H1 (cell line): ENCODE data around the gene CGN. TPM values are rescaled to one million over a fixed set of nuclear protein-coding genes. Genes with fewer than 3 reads are reported as not detected.
A peak's percentile ranks its signal among the peaks of the same experiment; 100 is the strongest.

ENCODE experiments used
- ATF2 ChIP-seq: IDR thresholded peaks from 2 replicates; pipeline ENCODE4 v1.6.1; 2012; ENCODE audit warnings: low read length, inconsistent platforms
- ATF3 ChIP-seq: IDR thresholded peaks from 2 replicates; pipeline ENCODE4 v1.6.1; 2011; ENCODE audit warnings: low read depth, mild to moderate bottlenecking, low read length; ENCODE audit not compliant: insufficient read depth
- E2F6 ChIP-seq: IDR thresholded peaks from 2 replicates; pipeline ENCODE4 v1.6.1; 2012; ENCODE audit warnings: inconsistent platforms
- MAX ChIP-seq: IDR thresholded peaks from 2 replicates; pipeline ENCODE4 v1.6.1; 2012; ENCODE audit warnings: inconsistent platforms
- PHF8 ChIP-seq: fragments of 200-600 bp; sonication (generic); conservative IDR thresholded peaks from 2 replicates; pipeline ENCODE4 v1.7.1; 2012; ENCODE audit warnings: low read depth, mild to moderate bottlenecking, inconsistent platforms, low read length, moderate library complexity
- POLR2AphosphoS5 ChIP-seq: IDR thresholded peaks from 2 replicates; pipeline ENCODE4 v1.6.1; 2011; ENCODE audit warnings: low read depth, low read length
- RAD21 ChIP-seq, 2 experiments: IDR thresholded peaks in 1 of 2; conservative IDR thresholded peaks in 1 of 2; 2 replicates each; pipeline ENCODE4 v1.6.1; 2011; ENCODE audit warnings: low read depth in 2 of 2, low read length in 2 of 2, improper control_type of control experiment in 1 of 2, inconsistent platforms in 1 of 2, mild to moderate bottlenecking in 1 of 2, moderate library complexity in 1 of 2
- SIX5 ChIP-seq: IDR thresholded peaks from 2 replicates; pipeline ENCODE4 v1.6.1; 2011; ENCODE audit warnings: mild to moderate bottlenecking, low read depth, low read length
- TAF7 ChIP-seq: optimal IDR thresholded peaks from 2 replicates; pipeline ENCODE3; 2011; ENCODE audit warnings: low read depth, mild to moderate bottlenecking, inconsistent platforms, low read length, moderate library complexity, borderline replicate concordance
- TBP ChIP-seq: IDR thresholded peaks from 2 replicates; pipeline ENCODE4 v1.6.1; 2011; ENCODE audit warnings: low read depth, low read length, improper control_type of control experiment
- USF2 ChIP-seq: IDR thresholded peaks from 2 replicates; pipeline ENCODE4 v1.6.1; 2011; ENCODE audit warnings: low read length, improper control_type of control experiment
- ZNF274 ChIP-seq: IDR thresholded peaks from 2 replicates; pipeline ENCODE4 v1.7.0; 2012; ENCODE audit warnings: low read length, borderline replicate concordance; ENCODE audit errors: extremely low read depth
- polyA plus RNA-seq, 7 experiments: library from polyadenylated mRNA; depleted of rRNA in 3 of 7; stranded (reverse) in 5 of 7; unstranded in 2 of 7; fragments of >200 nt in 5 of 7; fragments of 200-250 nt in 2 of 7; gene quantifications; 1 replicate in 5 of 7; 2 replicates in 1 of 7; 4 replicates in 1 of 7; pipeline versions ENCODE4 v1.2.1 to v1.2.3, GENCODE V29; 2011 to 2013; ENCODE audit warnings: missing spikeins in 2 of 7, mixed read lengths in 2 of 7
- total RNA-seq: library from RNA; stranded (reverse); fragmentation: NEBNext Ultra II Directional; extraction: Animal tissue kit (Norgen Biotek cat#: 25700); gene quantifications from 2 replicates; pipeline ENCODE4 v1.2.1, GENCODE V29; 2021

Gene CGN
- total and polyA plus RNA-seq, 2 of the 8 experiments (the other 6 are each of a cell fraction or from before 2014, with no cell fraction given), result 15.9 to 52.7 TPM

GRCh38 chr1:151510957-151511635 lies at the start of gene CGN (continued):
- TF ChIP-seq TAF7, result peak; percentile 27
- TF ChIP-seq ATF2, result no peak
- no peak for TF ChIP-seq ZNF274
- TF ChIP-seq MAX, result peak; percentile 59
- 0 out of 2 replicates have a peak, but pooled peaks have one; percentile 34 for TF ChIP-seq E2F6
- no peak for TF ChIP-seq SIX5
- TF ChIP-seq PHF8, result peak; percentile 73
- no peak for TF ChIP-seq RAD21 (IDR thresholded peaks at IDR 0.05 in 1 of 2, conservative IDR thresholded peaks at IDR 0.05 in 1 of 2; ENCODE audit: low read depth in 2 of 2, low read length in 2 of 2)
- TF ChIP-seq ATF3, result 0 out of 2 replicates have a peak, but pooled peaks have one; percentile 1
- peak; percentile 46; the same call in 1 of the 2 replicates for TF ChIP-seq POLR2AphosphoS5
- TF ChIP-seq USF2, result peak; percentile 82
- peak; percentile 64 for TF ChIP-seq TBP
